Activated T-cell treated with anti-CD3 and anti-CD28 coated beads for 1 hour (primary cell): ENCODE measurements around the gene PHLPP1.

Source experiments
- DNase-seq: peaks from one replicate; pipeline ENCODE4 v3.0.0-alpha.2; 2020; ENCODE audit warnings: low read depth

Gene PHLPP1

GRCh38 chr18:62744076-62744968 is 29.0 kb downstream of the PHLPP1 start:
- DNase-seq: no peak

GRCh38 chr18:62745089-62745751 is 29.9 kb downstream of the PHLPP1 start:
- DNase-seq: no peak

- no peak for DNase-seq
Observed at GRCh38 chr18:62749389-62749788, 34.0 kb downstream of the PHLPP1 start.

- no peak for DNase-seq
Observed at GRCh38 chr18:62751341-62751821, 36.0 kb downstream of the PHLPP1 start.

- DNase-seq: no peak
Observed at GRCh38 chr18:62751977-62752376, 36.6 kb downstream of the PHLPP1 start.

- no peak for DNase-seq
Observed at GRCh38 chr18:62754026-62754425, 38.7 kb downstream of the PHLPP1 start.

- DNase-seq: no peak
Observed at GRCh38 chr18:62755454-62755853, 40.1 kb downstream of the PHLPP1 start.

GRCh38 chr18:62755946-62756345 is 40.6 kb downstream of the PHLPP1 start:
- DNase-seq: no peak

GRCh38 chr18:62757399-62758010 is 42.2 kb downstream of the PHLPP1 start:
- no peak for DNase-seq

GRCh38 chr18:62758591-62758990 is 43.2 kb downstream of the PHLPP1 start:
- no peak for DNase-seq

GRCh38 chr18:62759704-62760402 is 44.5 kb downstream of the PHLPP1 start:
- DNase-seq: no peak

GRCh38 chr18:62760403-62760734 is 45.0 kb downstream of the PHLPP1 start:
- no peak for DNase-seq

- no peak for DNase-seq
Observed at GRCh38 chr18:62763101-62763521, 47.8 kb downstream of the PHLPP1 start.

GRCh38 chr18:62766266-62766665 is 50.9 kb downstream of the PHLPP1 start:
- DNase-seq: no peak

- no peak for DNase-seq
Observed at GRCh38 chr18:62767321-62767720, 52.0 kb downstream of the PHLPP1 start.

GRCh38 chr18:62767836-62768557 is 52.7 kb downstream of the PHLPP1 start:
- no peak for DNase-seq

GRCh38 chr18:62768558-62768943 is 53.2 kb downstream of the PHLPP1 start:
- no peak for DNase-seq

GRCh38 chr18:62769216-62769615 is 53.9 kb downstream of the PHLPP1 start:
- DNase-seq: no peak

- DNase-seq: no peak
Observed at GRCh38 chr18:62771494-62772270, 56.3 kb downstream of the PHLPP1 start.

- no peak for DNase-seq
Observed at GRCh38 chr18:62772860-62773584, 57.7 kb downstream of the PHLPP1 start.
